ENCODE measurements around the gene ZFP1. TPM values are rescaled to one million over a fixed set of nuclear protein-coding genes. Genes with fewer than 3 reads are reported as not detected.

Gene ZFP1
- total RNA-seq, 1 donor from 2014 or later, result 19.8 TPM

GRCh38 chr16:75175074-75175473 is 26.8 kb downstream of the ZFP1 start:
- no peak for DNase-seq (ENCODE audit: extremely low spot score, unreplicated experiment)
- Mint-ChIP-seq H3K4me1 (ENCODE audit: unreplicated experiment) (no peaks in the 10 kb centered on the region), H3K27me3 (no peaks in the 10 kb centered on the region), H3K9me3 (peaks cover 14% of the 10 kb centered on the region), H3K4me3 (no peak overlapping the region), H3K27ac (no peak overlapping the region), H3K36me3 (peaks cover 27% of the 10 kb centered on the region)
- no peak for TF ChIP-seq CTCF (conservative IDR thresholded peaks at IDR 0.05)

- H3K9me3 Mint-ChIP-seq, result peaks cover 14% of the 10 kb centered on the region
- TF ChIP-seq CTCF (conservative IDR thresholded peaks at IDR 0.05), result no peak
- H3K27ac Mint-ChIP-seq, result no peak overlapping the region
- H3K27me3 Mint-ChIP-seq, result no peaks in the 10 kb centered on the region
- no peak overlapping the region for H3K4me3 Mint-ChIP-seq
- no peak for DNase-seq (ENCODE audit: extremely low spot score, unreplicated experiment)
- peaks cover 11% of the 10 kb centered on the region for H3K36me3 Mint-ChIP-seq
- no peaks in the 10 kb centered on the region for H3K4me1 Mint-ChIP-seq (ENCODE audit: unreplicated experiment)
These were observed 28.6 kb downstream of the ZFP1 start for GRCh38 chr16:75176926-75177325.

- Mint-ChIP-seq H3K27me3 (no peaks in the 10 kb centered on the region), H3K36me3 (peaks cover under 1% of the 10 kb centered on the region), H3K27ac (no peak overlapping the region), H3K4me1 (ENCODE audit: unreplicated experiment) (no peaks in the 10 kb centered on the region), H3K4me3 (no peak overlapping the region), H3K9me3 (peaks cover 14% of the 10 kb centered on the region)
- no peak for DNase-seq (ENCODE audit: extremely low spot score, unreplicated experiment)
- no peak for TF ChIP-seq CTCF (conservative IDR thresholded peaks at IDR 0.05)
These were observed 30.9 kb downstream of the ZFP1 start for GRCh38 chr16:75179208-75179607.

- H3K4me1 Mint-ChIP-seq (ENCODE audit: unreplicated experiment), result no peaks in the 10 kb centered on the region
- peaks cover 21% of the 10 kb centered on the region for H3K9me3 Mint-ChIP-seq
- no peak for TF ChIP-seq CTCF (conservative IDR thresholded peaks at IDR 0.05)
- no peaks in the 10 kb centered on the region for H3K36me3 Mint-ChIP-seq
- no peak for DNase-seq (ENCODE audit: extremely low spot score, unreplicated experiment)
- H3K27me3 Mint-ChIP-seq, result no peaks in the 10 kb centered on the region
- H3K4me3 Mint-ChIP-seq, result no peak overlapping the region
- H3K27ac Mint-ChIP-seq, result no peak overlapping the region
These were observed 33.3 kb downstream of the ZFP1 start for GRCh38 chr16:75181630-75182029.

GRCh38 chr16:75188832-75189477 is 40.6 kb downstream of the ZFP1 start:
- no peaks in the 10 kb centered on the region for H3K4me1 Mint-ChIP-seq (ENCODE audit: unreplicated experiment)

More at GRCh38 chr16:75188832-75189477, 40.6 kb downstream of the ZFP1 start:
- Mint-ChIP-seq H3K27ac (peak overlapping the region; percentile 91), H3K27me3 (no peaks in the 10 kb centered on the region), H3K36me3 (peaks cover 3% of the 10 kb centered on the region), H3K9me3 (peaks cover 21% of the 10 kb centered on the region), H3K4me3 (peak overlapping the region; percentile 73)
- DNase-seq (ENCODE audit: extremely low spot score, unreplicated experiment), result no peak
- TF ChIP-seq CTCF (conservative IDR thresholded peaks at IDR 0.05), result no peak

Measured in type B pancreatic cell (in vitro differentiated cells).